T-helper 1 cell treated with Interleukin-12 subunit alpha and Interleukin-12 subunit beta and Interleukin-4 antibody, amounts not matched to agents 30 ng/mL and 1 ng/mL, for 36 hours (primary cell): ENCODE measurements around the gene MYO16. TPM values are rescaled to one million over a fixed set of nuclear protein-coding genes. Genes with fewer than 3 reads are reported as not detected.
"Not testable (repeated sequence)": the region's sequence is repeated elsewhere in the genome, so short reads cannot be mapped to it uniquely, and the experiment has no call there.

Experiments used
- intact Hi-C: fragments of 100-400 bp; cut with micrococcal nuclease; formaldehyde crosslinking; loops from one replicate; pipeline ENCODE4 v1.15.1; 2024
- total RNA-seq: library from RNA; stranded (reverse); gene quantifications from 2 replicates; pipeline ENCODE4 v1.2.3, GENCODE V29; 2022

MYO16 gene
- total RNA-seq, 1 donor from 2014 or later: not detected

DNA sequence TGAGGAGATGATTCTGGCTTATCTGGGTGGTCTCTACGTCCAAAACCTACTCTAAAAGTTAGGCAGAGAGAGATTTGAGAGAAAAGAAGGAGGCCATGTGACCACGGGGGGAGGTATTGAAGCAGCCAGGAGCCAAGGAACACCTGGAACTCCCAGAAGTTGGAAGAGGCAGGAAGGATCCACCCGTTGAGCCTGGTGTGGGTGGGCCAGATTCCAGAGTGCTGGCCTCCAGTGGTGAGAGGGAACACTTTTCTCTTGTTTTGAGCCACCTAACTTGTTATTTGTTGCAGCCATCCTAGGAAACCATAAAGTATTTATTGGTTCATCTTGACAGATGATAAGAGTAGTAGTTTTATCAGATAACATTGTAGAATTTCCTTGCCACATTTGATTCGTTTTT lies 396.9 kb downstream of the MYO16 start:
- intact Hi-C loops: no loop called here

DNA sequence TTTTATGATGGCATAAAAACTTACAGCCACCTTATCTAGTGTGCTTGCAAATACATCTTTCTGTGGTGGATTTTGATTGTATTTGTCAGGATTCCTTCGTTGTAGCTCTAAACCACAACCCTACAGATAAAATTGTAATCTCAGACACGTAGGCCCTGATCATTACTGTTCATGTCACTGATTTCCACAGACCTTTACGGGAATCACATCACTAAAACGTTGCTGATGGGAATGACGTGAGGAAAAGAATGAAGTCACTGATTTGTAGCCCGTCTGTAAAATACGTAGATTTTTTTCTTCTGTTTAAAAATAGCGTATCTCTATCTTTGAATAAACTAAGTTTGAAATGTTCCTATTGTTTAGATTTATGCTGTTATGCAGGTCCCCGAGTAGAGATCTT lies 399.2 kb downstream of the MYO16 start:
- intact Hi-C loops: no loop called here

DNA sequence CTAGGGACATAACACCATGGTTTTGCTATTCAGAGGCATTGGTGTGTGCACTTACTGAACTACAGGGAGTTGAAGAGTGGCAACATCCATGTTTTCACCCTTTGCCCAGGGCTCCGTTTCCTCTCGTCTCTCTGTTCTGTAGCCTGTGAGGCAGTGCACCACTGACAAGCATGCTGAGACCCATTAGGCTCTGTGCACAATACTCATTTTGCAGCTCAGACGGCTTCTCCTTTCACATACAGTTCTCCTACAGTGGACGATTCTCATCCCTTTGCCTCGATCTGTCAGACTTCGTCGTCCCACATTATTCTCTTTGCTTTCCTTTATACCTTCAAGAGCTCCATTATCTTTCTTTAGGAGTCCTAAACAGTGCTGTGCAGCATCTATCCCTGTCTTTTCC lies 403.7 kb downstream of the MYO16 start:
- intact Hi-C loops: no loop called here

DNA sequence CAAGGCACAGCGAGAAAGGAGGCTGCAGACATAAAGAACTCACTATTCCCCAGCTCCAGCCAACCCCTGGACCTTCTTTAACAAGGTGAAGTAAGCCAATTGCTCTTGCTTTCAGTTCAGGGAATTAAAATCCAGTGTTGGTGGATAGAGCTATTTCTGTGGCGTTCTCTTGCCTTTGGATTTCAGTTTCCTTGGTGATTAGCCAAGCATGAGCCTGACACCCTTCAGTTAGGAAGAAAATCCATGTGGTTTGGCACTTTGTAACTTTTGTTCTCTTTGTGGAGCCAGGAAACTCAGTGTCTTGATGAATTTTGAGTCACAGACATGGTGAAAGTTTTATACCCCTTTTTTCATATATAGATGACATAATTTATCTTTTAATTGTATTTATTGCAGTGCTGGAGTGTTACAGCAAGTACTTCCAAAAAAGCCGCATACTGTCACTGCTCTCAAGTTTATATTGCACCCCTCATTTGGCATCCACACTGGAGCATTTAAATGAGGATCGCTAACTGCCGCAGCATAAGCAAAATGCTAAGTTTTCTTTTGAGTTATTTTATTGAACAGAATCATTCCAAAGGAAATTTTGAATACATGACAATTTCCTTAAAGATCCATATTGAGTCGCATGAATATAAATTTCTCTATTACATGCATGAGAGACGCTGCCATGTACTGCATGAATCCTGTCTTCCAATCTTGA lies 406.8 kb downstream of the MYO16 start:
- intact Hi-C loops: no loop called here

GRCh38 chr13:109043636-109044035 lies 414.2 kb downstream of the MYO16 start:
- intact Hi-C loops: no loop called here

GRCh38 chr13:109055850-109056249 lies 426.4 kb downstream of the MYO16 start:
- intact Hi-C loops: no loop called here

DNA sequence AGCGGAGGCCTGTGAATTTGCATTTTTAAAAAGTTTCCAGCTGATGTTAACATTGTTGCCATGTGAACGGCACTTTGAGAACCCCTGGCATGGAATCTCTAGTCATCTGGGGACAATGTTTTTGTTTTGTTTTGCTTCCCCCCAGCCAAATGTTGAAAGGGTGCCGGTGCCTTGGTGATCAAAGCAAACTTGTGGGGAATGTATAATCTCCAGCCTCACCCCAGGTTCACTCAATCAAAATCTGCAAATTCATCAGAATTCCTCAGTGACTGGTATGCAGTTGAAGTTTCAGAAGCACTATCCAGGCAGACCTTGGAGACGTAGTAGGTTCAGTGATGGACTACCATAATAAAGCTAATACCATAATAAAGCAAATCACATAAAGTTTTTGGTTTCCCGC lies 428.7 kb downstream of the MYO16 start:
- intact Hi-C loops: no loop called here

- intact Hi-C loops: no loop called here
These were observed 443.1 kb downstream of the MYO16 start for GRCh38 chr13:109072505-109072904.

GRCh38 chr13:109074436-109074835 lies 445.0 kb downstream of the MYO16 start:
- intact Hi-C loops: no loop called here

GRCh38 chr13:109074853-109075252 lies 445.4 kb downstream of the MYO16 start:
- intact Hi-C loops: no loop called here

DNA sequence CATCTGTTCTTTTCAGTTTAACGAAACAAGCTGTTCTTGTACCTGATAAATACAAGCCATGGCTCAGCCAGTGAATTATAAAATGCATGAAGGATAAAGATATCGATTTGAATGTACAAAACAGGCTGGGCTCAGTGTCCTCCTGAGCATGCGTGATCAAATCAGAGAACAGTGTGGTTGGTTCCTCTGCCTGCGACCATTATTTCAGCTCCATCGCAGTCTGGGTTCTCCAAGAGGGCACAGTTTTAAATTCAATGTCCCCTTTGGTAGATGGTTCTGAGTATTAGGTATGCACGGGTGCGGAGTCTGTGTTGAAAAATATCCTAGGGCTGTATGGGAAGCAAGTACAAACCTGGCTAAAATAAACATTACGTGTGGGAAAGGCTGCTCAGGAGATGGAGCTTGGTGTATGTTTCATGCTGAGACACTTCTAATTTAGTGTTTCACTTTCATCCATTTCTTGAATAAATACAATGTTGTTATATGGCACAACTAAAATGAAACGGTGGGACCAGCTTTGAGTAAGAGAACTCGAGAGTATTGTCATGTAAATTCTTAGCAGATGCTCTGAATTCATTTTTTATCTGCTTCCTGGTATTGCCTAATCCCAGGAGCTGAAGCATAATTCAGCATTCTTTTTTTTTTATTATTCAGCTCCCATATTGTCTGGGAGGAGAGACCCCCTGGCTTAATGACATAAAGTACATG lies 458.7 kb downstream of the MYO16 start:
- intact Hi-C loops: no loop called here

GRCh38 chr13:109088624-109088917 lies 459.2 kb downstream of the MYO16 start:
- intact Hi-C loops: no loop called here

DNA sequence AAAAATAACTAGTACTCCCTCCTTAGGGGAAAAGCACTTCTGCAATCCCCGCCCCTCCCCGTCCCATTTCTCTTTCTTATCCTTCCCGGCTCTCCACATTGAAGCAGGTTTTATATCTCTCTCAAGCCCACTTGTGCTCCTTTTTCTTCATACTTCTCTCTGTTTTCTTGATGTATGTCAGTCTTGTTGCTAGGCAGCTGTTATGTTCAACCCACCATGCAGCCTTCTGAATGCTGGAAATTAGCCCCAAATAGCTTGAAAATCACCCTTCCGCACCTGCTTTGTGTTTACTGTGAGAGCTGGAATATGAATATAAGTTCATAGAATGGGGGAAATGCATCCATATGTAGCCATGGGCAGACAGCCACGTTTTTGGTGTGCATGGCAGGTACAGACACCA lies 461.4 kb downstream of the MYO16 start:
- intact Hi-C loops: no loop called here

DNA sequence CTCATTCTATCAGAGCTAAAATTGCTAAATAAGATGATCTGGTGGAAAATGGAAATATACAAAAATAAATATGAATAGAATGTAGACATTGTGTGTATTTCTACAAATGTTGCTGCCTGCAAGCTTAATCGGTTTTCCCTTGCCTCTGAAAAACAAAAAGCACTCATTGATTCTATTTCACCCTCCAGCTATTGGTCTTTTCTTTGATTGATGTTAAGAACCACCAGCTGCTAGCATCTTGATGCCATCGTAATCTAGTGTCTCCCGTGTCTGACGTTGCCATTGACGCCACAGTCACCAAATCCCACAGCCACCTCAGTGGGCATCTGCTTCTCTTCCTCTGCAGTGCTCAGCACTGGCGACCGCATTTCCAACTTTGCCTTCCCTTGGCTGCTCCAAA lies 461.8 kb downstream of the MYO16 start:
- intact Hi-C loops: no loop called here

DNA sequence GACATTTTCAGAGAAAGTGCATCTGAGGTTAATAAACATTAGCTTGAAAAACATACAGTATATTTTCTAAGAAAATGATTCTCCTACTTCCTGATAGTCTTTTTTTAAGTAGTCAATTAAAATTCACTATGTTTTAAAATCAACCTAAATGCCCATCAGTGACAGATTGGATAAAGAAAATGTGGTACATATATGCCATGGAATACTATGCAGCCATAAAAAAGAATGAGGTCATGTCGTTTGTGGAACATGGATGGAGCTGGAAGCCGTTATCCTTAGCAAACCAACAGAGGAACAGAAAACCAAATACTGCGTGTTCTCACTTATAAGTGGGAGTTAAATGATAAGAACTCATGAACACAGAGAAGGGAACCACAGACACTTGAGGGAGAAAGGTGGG lies 462.8 kb downstream of the MYO16 start:
- intact Hi-C loops: not testable (repeated sequence)

DNA sequence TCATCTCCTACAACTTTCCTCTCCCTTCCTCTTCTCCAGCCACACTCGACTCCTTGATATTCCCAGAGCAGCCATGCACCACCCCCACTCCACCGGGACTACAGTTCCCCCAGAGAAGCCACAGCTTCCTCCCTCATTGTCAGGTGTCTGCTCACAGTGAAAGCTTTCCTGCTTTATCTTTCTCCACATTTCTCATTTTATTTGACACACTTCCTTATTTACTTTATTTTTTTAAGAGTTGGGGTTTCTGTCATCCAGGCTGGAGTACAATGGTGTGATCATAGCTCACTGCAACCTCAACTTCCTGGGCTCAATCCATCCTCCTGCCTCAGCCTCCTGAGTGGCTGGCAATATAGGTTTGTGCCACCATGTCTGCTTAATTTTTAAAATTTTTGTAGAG lies 464.6 kb downstream of the MYO16 start:
- intact Hi-C loops: no loop called here

- intact Hi-C loops: no loop called here
These were observed 465.7 kb downstream of the MYO16 start for GRCh38 chr13:109095126-109095525.

- intact Hi-C loops: no loop called here
These were observed 466.7 kb downstream of the MYO16 start for GRCh38 chr13:109096101-109096500.

DNA sequence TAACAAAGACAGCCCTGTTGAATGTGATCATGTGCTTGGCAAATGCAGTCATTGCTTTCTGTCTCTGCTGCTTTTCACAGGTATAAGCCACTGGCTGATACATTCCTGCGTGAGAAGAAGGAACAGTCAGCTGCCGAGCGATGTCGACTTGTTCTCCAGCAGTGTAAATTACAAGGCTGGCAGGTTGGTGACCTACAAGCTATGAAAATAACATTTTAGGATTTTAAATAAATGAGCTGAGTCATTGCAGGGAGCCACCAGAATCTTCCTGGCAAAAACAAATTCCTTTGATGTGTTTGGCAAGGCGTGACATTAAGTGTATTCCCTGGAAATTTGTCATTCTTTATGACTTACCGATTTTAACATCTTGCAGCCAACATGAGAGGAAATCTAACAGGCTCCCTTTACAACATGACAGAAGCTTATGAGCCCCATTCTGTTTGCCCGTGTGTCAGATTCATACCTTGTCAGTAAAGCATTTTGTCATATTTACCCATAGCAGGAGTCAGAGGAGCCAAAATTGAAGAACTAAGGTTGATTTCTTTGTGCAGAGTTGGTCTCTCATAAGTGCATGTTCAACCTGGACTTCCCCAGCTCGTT lies 471.4 kb downstream of the MYO16 start:
- intact Hi-C loops: no loop called here

DNA sequence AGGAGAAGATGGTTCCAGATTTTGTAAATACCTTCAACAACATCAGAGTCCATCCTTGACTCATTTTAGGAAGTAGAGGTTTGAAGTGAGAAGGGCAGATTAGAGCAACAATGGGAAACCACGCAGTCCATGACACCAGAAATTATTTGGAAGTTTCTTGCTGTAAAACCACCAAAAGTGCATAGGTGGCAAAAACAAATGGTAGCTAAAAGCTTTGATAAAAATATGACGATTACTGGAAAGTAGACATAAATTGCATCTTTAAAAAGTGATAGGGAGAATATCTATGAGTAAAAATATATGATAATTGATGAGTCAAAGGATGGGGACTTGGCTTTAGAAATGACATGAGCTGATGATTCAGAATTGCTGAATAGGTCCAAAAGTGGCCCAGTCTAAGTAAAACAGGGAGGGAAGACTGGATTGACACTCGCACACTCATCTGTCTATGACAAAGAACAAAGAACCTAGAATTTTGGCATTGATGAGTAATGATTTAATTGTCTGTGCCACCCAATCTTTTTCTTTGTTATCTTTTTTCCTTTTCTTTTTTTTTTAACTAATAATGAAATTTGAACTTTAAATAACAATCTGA lies 472.2 kb downstream of the MYO16 start:
- intact Hi-C loops: no loop called here

- intact Hi-C loops: no loop called here
These were observed 476.5 kb downstream of the MYO16 start for GRCh38 chr13:109105899-109106298.

- intact Hi-C loops: loop anchor here (5.0 kb wide), 1 partner anchor 52 kb away; no protein-coding TSS in a partner anchor
These were observed 480.7 kb downstream of the MYO16 start for GRCh38 chr13:109110159-109110558.
